ENCODE results near the gene RPRD1B.

Gene RPRD1B

GRCh38 chr20:37994512-37994911, 39.0 kb upstream of the RPRD1B start:
- no peak overlapping the region for H3K4me3 ChIP-seq (ENCODE audit: low read depth, low read length)
- DNase-seq (ENCODE audit: low read depth): no peak

DNA sequence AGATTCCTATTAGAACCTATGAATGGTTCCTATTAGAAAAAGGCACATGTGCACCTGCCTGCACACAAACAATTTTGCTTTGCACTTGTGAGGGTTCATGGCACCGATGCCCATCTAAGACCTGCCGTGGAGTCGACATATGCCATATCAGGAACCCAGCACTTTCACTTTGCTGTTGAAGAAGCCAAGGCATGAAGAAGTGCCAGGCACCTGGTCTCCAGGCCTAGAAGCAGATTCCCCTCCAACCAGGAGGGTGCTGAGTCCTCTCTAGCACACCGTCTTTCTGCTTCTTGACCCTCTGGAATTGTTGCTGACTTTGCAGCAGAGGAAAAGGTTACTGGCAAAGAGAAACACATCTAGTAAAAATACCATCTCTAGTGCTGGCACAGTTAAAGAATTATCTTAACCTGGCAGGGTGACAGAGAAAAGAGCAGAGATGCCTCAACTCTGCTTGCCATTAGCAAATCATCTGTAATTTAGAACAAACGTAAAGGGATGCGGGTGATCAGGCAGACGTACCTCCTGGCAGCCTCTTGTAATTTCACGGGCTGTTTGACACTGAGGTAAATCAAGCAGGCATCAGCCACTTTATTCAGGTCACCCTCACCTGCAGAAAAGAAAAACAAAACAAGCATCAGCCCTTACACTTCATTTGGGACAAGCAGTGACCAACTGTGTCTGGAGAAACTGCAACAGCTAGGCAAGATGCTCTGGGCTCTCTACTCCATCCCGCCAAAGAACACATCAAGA, 37.5 kb upstream of the RPRD1B start:
- DNase-seq (ENCODE audit: low read depth): no peak
- TF ChIP-seq, protein P1, sequence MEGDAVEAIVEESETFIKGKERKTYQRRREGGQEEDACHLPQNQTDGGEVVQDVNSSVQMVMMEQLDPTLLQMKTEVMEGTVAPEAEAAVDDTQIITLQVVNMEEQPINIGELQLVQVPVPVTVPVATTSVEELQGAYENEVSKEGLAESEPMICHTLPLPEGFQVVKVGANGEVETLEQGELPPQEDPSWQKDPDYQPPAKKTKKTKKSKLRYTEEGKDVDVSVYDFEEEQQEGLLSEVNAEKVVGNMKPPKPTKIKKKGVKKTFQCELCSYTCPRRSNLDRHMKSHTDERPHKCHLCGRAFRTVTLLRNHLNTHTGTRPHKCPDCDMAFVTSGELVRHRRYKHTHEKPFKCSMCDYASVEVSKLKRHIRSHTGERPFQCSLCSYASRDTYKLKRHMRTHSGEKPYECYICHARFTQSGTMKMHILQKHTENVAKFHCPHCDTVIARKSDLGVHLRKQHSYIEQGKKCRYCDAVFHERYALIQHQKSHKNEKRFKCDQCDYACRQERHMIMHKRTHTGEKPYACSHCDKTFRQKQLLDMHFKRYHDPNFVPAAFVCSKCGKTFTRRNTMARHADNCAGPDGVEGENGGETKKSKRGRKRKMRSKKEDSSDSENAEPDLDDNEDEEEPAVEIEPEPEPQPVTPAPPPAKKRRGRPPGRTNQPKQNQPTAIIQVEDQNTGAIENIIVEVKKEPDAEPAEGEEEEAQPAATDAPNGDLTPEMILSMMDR (IDR thresholded peaks at IDR 0.05; ENCODE audit: insufficient read depth, low read depth, low read length, missing control alignments): no peak
- H3K4me3 ChIP-seq (ENCODE audit: low read depth, low read length): no peak overlapping the region

More at GRCh38 chr20:37994512-37994911, 39.0 kb upstream of the RPRD1B start:
- TF ChIP-seq, protein P1 (IDR thresholded peaks at IDR 0.05; ENCODE audit: insufficient read depth, low read depth, low read length, missing control alignments): no peak

- DNase-seq (ENCODE audit: low read depth): no peak
- TF ChIP-seq, protein P1 (IDR thresholded peaks at IDR 0.05; ENCODE audit: insufficient read depth, low read depth, low read length, missing control alignments): no peak
- no peak overlapping the region for H3K4me3 ChIP-seq (ENCODE audit: low read depth, low read length)
These were observed 36.0 kb upstream of the RPRD1B start for GRCh38 chr20:37997516-37997915.

DNA sequence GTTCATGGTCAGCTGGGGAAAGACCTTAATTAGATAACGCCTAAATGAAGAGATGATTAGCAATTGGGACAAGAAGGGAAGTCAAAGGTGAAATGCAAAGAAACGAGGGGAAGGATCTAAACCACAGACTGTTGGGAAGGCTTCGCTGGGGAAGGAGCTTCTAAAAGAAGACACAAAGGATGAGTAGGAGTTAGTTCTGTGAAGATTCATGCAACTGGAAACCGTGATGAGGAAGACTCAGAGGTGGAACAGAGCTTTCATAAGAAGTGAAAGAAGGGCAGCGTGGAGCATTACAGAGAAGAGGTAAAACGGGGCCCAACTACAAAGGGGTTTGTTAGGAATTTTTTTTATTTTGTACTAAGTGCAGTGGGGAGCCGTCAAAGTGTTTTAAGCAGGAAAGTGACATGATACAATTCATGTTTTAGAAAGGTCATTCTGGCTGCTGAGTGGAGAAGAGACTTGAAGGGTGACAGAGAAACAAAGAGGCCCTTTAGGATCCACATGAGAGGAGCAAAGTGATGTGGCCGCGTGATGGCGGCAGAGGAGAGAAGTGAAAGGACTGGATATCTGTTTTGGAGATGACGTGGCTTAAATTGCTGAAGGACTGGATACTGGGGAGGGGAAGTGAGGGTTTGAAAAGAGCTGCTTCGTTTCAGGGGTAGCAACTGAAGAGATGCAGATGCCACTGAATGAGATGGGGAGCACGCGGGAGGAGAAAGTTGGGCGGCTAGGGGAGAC, 33.9 kb upstream of the RPRD1B start:
- no peak overlapping the region for H3K4me3 ChIP-seq (ENCODE audit: low read depth, low read length)
- TF ChIP-seq, protein P1 (IDR thresholded peaks at IDR 0.05; ENCODE audit: insufficient read depth, low read depth, low read length, missing control alignments): no peak
- no peak for DNase-seq (ENCODE audit: low read depth)

DNA sequence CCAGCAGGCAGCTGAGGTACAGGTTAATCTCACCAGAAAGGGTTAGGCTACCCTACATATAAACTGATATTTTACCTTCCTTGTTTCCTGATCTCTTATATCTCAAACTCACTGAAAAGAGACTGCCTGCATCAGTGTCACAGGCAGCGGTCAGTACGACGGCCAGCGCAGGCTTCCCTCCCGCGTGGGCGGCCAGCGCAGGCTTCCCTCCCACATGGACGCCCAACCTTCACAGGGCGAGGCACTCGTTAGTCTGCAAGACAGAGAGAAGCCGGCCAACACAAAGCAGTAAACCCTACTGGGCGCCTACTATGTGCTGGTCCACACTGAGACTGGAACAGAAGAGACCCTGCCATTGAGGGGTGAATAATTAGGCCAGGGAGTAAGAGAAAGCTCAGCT, 33.3 kb upstream of the RPRD1B start:
- no peak for DNase-seq (ENCODE audit: low read depth)
- TF ChIP-seq, protein P1 (IDR thresholded peaks at IDR 0.05; ENCODE audit: insufficient read depth, low read depth, low read length, missing control alignments): no peak
- no peak overlapping the region for H3K4me3 ChIP-seq (ENCODE audit: low read depth, low read length)

DNA sequence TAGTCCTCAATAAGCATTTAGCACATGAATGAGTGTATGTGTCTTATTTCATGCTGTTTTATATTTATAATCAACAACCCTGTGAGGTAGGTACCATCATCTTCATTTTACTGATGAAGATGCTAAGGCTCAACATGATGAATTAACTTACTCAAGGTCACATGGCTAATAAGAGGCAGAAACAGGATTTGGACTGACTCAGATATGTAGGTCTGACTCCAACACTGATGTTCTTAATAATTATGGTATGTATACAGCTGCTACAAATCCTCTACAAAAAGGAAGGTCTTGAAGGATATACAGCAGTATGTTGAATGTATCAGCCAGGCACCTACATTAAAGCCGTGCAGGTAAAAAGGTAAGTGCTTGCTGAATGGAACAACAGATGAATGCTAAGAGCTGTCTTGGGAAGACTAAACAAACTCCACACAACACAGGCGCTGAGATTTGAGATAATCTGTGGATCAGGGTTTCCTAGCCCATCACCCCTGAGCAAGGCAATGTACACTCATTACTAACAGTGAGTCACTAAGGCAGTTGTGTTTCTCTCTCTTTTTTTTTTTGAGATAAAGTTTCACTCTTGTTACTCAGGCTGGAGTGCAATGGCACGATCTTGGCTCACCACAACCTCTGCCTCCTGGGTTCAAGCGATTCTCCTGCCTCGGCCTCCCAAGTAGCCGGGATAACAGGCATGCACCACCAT, 32.2 kb upstream of the RPRD1B start:
- TF ChIP-seq, protein P1 (IDR thresholded peaks at IDR 0.05; ENCODE audit: insufficient read depth, low read depth, low read length, missing control alignments): no peak
- H3K4me3 ChIP-seq (ENCODE audit: low read depth, low read length): no peak overlapping the region
- DNase-seq (ENCODE audit: low read depth): no peak

Data from GM12865 (cell line).